Activated effector memory CD4-positive, alpha-beta T cell treated with anti-CD3 and anti-CD28 coated beads, Interleukin-2, amount 50 U/mL, for 16 hours (primary cell): ENCODE results near the gene SLC7A1.

Source experiments
- DNase-seq: peaks from one replicate; pipeline ENCODE4 v3.0.0-alpha.2; 2020

The SLC7A1 gene

DNA sequence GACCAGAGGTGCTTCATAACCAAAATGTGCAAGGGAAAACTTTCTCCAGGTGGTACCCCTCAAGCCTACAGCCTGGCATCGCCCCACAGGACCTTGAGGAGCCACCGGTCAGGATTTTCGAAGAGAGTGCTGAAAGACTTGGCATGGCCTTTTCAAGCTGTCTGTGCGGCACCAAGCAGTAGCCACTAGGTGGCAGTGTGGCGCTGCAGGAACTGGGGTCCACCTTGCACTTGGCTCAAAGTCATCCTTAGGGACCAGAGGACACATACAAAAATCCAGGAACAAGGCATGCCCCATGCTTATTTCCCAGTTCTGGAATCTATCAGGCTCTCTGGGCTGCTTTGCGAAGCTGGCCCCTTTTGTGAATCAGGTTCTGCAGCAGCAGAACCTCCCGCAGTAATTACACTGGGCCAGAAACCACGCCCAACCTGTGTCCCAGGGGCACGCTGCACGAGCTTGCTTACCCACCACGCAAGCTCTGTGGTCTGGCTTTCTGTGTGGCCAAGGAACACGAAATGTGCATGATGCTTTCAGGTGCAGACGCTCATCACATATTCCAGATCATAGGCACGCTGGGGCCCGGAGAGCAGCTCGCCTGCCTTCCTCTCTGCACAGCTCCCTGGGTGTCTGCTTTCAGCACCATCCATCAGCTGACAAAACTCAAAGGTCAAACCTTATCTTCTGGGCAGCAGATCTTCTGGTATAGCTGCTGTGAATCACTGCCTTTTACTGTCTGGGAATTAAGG is 87.2 kb downstream of the SLC7A1 start:
- DNase-seq = peak; percentile 90

DNA sequence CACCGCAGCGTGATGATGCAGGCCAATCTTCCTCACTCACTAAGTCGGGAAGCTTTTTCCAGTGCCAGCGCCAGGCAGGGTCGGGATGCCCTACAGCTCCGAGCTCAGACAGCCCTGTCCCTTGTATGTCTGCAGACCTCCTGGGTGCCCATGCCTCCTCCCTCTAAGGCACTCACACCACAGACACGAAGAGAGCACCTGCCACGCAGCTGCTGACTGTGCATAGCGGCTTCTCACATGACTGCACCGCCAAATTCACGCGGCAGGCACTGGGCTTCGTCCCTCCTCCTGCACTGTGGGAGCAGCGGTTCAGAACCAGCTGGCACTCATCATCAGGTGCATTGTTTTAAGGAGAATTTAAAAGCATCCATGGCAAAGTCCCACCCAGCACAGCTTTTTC is 88.1 kb downstream of the SLC7A1 start:
- no peak for DNase-seq

DNA sequence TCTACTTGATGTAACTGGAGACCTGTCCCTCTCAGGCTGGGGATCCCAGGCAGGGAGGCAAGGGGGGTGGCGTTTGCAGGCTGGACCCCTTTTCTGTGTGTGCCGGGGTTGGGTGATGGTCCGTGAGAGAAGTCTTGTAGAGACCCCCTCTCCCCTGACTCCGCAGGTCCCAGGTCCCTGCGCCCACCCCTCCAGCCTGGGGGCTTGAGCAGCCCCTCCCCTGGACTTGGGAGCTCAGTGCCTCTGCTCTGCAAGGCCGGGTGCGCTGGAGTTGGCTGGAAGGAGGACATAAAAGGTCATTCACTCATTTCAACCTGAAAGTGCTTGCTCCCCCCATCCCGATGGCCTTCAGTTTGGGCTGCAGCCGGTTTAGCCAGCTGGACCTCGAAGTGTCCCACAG is 89.5 kb downstream of the SLC7A1 start:
- no peak for DNase-seq

DNA sequence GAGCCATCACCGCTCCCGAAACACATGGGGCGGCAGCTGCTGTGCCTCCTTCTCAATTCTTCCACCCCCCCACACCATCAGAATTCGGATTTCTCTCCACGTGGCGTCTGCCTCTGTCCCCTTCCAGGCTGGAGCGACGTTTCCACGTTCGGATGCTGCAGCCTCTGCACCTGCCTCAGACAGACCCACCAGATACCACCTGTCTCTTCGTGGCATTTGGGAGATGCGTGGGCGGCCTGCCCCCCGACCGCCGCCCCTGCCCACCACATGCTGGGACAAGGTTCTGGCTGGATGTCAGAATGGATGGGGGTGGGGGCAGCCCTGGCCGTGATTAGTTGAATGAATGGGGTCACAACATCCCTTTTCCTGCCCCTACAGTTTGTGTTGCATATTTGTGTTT is 90.0 kb downstream of the SLC7A1 start:
- no peak for DNase-seq

DNA sequence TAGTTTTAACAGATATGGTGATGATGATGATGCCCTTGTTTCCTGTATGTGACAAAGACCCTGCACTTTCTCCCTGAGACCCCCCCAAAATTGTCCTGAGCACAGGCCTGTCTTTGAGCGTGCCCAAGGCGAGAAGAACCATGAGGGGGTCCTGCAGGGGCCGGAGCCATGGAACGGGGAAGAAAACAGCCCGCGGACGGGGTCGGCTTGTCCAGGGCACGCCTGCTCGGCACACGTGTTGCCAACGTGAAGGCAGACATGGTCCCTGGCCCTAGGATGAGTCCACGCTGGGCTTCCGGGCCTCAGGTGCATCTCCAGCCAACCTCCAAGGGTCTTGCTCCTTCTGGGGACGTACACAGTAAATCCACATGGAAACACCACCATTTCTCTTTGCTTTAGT is 90.8 kb downstream of the SLC7A1 start:
- no peak for DNase-seq

DNA sequence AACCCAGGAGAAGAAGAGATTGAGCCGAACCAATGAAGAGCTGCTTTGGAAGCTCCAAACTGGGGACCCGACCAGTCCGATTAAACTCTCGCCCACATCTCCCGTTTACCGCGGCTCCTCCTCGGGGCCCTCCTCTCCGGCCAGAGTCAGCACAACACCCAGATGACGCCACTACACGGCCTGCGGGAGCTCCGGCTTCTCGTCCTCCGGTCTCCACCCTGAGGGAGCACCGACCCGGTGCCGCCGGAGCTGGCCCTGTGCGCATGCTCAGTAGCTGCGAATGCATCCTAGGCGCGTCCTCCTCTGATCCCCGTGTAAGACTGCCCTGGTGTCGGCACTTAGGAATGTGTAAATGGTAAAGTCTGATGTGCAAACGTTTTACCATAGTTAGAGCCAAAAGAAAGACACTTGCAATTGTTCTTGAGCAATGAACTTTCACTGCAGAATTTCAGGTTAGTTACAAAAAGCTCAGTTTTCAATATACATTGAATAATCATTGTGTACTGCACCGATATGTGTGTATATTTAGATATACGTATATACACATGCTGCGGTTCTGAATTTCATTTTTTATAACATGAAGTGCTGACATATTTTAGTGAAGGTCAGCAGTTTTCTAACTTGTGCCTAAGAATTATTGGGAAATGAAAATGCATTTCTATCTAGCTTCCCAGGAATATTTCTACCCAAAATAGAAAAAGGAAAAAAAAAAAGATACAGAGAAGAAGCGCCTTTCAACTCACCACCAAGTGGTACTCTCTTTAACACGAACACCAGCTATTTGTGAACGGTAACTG is 92.2 kb downstream of the SLC7A1 start:
- no peak for DNase-seq

DNA sequence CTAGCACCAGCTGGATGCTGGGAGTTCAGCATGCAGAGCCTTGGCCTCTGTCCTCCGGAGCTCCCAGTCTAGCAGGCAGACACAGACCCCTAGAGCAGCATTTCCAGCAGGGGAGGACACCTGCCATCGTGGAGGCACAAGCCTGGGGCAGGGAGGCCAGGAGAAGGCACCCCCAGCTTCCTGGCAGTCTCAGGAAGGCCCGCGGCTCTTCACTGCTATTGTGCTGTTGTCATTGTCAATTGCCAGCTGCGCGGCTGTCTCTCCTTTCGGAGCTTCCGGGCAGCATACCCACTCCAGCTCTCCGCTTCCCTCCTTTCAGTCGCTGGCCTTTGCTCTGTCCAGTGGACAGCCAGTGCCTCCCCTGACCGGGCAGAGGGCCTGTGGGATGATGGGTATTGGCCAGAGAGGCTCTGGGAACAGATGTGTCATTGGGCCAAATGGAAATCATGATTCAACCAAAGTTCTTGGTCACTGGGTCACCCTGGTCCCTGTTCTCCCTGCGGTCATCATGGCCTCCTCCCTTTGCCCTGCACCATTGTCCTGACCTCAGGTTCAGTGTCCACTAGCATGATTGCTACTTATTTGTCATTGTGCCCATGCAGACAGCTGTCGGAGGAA is 93.0 kb downstream of the SLC7A1 start:
- no peak for DNase-seq

DNA sequence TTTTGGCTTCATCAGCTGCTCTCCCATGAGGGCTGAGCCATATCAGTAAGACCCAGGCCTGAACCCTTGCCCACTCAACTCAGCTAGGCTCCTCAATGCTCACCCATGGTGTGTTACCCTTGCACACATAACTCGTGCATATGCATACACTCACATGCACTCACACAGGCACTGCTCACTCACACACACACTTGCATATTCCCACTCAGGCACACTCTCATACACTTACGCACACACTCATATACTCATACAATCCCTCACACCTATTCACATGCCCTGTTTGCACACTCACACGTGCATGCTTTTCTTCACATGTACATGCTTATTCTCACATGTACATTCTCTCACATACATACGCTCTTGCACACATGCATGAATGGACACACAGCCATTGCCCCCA is 93.8 kb downstream of the SLC7A1 start:
- DNase-seq = no peak

DNA sequence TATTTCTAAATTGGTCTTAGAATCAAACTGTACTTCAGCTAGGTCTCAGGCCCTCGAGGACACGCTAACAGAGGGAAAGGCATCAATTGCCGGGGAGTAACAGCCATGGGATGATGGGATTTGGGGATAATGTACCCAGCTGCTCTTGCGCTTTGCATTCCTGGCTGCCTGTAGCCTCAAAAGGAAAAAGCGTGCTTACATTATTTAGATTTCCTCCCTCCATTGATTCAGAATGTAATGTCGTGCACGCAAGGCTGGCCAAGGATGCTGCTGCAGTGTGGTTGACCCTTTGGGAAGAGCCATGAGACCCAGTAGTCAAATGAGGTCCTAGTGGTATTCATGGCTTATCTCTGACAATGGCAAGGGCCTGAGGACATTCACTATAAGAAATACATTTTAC is 95.1 kb downstream of the SLC7A1 start:
- DNase-seq = no peak

DNA sequence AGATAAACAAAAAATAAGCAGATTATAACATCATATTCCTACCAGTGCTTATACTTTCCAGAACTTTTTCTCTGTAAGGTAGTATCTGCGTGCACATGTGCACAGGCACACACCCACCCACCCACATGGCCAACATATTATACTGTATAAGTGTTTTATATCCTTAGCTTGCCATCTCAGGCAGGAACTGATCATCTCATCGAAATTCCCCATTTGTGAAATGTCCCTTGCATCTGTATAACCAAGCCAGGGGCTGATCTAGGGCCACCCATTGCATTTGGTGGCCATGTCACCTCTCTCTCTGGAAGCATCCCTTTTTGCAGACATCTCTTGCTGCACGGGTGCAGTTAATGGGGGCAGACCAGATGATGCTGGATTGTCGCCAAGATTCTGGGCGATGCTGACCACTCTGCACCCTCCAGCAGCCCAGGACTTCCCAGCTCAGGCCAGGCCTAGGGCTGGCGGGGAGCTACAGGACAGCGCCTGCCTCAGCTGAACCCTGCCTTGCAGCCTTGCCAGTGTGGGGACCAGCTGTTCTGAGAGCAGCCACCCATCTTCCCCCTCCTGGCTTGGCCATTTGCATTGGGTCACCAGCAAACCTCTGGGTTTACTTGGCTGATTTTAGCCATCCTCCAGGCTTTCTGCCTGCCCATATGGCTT is 95.9 kb downstream of the SLC7A1 start:
- no peak for DNase-seq

DNA sequence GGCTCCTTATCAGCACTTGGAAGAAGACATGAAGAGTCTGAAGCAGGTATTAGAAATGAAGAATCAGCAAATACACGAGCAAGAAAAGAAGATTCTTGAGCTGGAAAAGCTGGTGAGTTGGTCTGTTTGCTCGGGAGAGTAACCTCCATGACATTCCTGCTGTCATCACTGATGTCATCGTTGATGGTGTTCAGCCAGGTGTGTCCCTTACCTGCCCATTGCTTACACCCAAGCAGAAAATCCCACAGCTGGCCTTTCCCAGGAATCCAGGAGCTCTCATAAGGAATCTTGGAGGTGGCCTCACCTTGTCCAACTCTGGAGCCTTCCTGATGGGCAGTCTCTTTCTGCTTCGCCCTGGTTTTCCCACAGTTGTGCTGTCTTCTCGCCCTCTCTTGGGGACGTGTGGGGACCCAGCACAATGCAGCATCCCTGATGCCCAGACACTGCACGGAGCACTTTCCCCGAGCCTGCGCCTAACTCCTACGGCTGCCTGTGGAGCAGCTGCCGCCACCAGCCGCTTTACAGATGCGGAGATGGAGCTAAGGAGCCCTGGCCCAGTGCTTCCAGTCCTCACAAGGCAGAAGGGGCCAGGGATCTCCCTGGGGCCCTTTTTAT is 97.0 kb downstream of the SLC7A1 start:
- DNase-seq = no peak

DNA sequence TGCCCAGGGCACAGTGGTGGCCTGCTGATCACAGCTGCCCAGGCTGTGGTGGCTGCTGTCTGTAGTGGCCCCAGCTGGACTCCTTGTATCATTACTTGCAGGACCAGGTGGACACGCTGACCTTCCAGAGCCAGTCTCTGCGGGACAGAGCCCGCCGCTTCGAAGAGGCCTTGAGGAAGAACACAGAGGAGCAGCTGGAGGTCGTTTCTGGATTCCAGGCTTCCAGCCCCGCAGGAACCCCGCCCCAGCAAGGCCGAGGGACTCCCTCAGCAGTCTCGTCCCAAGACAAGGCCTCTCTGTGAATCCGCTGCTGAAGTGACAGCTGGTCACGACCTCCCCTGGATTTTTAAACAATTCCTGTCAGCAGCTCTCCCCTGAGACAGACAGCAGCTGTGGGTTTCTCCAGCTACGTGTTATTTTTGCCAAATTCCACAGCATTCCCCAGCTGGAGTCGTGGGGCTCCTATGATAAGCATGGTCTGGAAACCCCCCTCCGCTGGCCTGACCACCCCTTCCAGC is 98.3 kb downstream of the SLC7A1 start:
- DNase-seq = no peak

DNA sequence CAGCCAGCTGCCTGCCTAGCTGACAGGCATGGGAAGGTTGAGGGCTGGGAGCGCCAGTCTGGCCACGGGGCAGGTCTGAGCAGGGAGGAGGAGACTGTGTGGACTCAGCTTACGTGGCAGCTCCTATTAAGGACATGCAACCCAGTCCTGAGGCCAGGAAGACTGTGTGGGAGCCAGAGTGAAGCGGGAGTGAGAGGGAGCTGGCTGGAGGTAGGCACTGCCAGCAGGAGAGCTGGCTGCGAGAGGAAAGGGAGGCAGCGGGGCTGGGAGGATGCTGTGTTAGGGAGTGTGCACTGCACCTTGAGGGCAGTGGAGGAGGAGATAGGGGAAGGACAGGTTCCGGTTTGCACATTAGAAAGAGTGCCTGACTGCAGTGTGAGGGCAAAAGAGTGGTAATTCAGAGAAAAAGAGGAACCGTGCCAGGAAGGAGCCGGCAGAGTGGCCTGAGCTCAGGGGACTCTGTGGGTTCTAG is 99.2 kb downstream of the SLC7A1 start:
- no peak for DNase-seq

DNA sequence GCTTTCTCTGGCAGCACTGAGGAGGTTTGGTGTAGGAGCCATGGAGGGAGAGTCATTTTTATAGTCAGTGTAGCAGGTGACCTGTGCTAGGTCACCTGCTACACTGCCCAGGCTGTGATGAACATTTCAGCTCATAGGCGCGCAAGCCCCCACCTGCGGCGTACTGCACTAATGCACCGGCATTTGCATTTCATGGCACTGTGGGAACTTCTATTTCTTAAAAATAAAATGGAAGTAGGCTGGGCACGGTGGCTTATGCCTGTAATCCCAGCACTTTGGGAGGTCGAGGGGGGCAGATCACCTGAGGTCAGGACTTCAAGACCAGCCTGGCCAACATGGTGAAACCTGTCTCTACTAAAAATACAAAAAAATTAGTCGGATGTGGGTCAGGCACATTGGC is 101.0 kb downstream of the SLC7A1 start:
- DNase-seq = no peak

DNA sequence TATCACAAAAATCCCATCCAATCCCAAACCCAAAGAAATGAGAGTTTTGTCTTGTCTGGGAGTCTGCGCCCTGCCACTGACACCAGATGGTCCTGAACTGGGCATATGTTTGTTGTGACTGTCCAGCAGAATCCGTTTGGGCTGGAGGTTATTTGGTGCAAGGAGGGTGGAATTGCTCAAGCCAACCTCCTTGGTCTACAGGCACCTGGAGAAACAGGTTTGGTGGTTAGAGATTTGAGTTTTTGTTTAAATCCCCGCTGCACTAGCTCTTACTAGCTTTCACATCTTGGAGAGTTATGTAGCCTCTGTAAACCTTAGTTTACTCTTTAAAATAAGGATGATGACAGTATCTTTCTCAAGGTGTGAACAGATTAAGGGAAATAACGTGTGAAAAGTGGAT is 101.7 kb downstream of the SLC7A1 start:
- no peak for DNase-seq

DNA sequence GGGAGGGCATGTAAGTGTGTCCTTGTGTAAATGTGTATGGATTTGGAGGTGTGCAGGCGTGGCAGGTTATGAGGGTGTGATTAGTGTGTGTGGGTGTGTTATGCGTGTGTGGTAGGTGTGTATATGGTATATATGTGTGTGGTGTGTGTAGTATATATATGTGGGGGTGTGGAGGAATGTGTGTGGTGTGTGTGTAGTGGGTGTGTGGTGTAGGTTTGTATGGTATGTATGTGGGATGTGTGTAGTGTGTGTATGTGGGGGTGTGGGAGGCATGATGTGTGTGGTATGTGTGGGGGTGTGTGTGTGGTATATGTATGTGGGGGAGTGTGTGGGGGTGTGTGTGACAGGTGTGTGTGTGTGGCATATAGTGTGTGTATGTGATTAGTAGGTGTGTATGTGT is 104.2 kb downstream of the SLC7A1 start:
- no peak for DNase-seq

DNA sequence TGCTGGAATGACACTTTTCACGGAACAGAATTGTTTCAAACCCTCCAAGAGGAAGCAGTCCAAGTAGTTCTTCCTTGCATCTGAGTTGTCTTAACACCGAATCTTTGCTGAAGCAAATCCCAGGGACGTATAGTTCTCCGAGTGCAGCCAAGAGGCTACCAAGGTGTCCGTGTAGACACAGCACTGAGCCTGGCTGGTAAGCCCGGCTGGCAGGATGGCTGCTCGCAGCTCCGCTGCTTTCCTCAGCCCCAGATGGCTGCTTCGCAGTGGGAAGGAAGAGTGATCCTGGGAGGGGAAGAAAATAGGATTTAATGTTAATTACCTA is 105.0 kb downstream of the SLC7A1 start:
- no peak for DNase-seq

DNA sequence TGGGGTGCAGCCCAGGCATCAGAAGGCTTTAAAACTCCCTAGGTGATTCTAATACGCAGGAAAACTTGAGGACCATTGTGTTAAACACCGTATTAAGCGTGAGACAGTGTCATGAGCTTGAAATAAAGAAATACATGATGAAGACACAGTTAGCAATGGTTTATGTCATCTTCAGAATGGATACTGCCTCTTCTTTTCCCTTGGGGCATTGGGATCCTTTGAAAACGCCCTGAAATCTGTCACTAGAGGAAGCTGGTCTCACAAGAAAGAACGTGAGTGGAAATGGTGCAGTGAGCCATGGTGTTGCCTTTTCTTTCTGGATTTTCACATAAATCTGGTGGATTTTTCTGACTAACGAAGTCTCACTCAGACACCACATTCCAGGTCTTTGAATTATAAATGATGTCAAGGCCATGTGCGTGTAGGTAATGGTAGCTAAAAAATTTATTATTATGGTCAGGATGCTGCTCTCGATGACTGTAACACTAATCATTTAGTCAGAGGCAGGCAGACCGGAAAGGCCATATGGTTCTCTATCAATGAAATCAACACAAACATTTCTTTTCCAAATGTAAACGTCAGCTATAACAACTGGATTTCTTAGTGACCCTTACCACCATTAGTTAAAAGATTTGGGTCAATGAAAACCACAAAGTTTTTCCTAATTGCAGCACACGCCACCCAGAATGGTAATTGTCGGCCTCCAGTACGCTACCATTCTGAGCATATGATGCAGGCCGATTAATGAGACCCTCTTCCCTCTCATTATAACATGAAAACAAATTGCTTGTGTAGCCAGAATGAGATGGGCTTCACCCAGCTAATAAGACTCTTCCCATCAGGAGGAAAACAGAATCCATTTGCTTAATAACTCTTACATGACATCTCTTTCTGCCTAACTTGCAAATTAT is 105.6 kb downstream of the SLC7A1 start:
- no peak for DNase-seq

DNA sequence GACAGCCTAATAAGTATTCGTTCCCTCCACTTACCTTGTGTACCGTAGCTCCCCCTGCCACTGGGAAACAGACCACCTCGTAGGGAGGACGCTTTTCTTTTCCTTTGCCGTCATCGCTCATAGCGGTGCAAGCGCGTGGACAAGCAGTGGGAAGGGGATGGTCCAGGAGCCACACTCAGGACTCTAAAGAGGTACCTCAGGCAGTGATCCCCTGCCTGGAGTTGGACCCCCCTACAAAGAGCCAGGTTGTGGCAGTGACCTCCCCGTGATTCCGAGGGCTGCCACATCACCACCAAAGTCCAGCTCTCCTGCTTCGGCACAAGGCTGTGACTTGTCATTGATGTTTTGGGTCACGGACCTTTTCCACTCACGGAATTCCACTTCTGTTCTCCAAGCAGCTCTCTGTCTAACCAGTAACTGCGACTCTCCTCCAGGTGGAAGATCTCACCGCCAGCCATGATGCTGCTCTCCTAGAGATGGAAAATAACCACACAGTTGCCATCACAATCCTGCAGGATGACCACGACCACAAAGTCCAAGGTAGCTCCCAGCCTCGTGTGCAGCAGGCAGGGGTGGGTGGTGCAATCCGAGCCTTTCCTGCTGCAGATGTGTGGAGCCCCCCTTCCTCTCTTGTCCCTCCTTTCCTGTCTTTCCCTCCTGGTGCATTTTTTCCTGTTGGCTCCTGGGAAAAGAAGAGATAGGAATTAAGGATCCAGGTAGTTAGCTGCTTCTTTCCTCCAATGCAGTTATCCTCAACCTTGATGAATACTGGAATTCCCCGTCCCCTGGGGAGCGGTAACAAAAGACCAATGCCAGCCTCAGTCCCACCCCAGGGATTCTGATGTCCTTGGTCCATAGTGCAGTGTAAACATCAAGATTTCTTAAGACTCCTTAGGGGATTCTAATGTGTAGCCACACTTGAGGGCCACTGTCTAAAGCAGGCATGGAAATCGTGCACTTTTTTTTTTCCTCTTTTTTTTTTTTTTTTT is 107.7 kb downstream of the SLC7A1 start:
- no peak for DNase-seq

DNA sequence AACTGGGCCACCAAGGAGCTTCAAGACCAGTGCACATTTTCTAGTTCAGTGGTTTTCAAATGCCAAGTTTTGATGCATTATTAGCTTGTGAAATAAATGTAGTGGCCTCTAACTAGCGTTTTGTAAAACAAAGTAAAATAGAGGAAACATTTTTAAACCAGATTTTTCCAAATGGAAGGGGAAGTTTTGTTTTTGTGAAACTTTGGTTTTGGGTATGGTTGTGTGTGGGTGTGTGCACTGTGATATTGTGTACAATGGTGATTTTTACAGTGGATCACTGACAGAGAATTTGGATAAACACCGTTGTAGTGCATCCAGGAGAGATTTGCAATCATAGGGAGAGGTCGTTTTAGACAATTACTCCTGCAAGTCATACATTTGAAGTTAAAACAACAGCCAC is 108.9 kb downstream of the SLC7A1 start:
- no peak for DNase-seq

DNA sequence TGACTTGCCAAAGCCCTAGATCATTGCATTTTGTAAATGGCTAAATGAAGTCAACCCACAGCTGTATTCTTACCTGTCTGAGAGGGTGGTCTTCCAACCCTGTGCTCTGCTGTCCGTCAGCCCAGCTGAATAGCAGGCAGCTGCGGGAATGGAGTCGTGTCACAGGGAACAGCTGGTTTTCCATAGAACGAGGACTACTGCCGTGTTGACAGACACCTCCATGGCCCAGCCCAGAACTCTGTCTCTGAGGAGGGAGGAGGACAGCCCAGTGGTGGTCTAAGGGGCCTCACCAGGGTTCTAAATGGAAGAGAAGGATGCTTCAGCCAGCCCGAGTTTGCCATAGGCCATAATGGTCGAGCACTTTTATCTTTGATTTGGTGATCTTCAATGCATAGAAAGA is 110.7 kb downstream of the SLC7A1 start:
- no peak for DNase-seq
